Lung (tissue), 12 donors: ENCODE data around the gene GRIP1. TPM values are rescaled to one million over a fixed set of nuclear protein-coding genes. Genes with fewer than 3 reads are reported as not detected.
"Not testable (repeated sequence)": the region's sequence is repeated elsewhere in the genome, so short reads cannot be mapped to it uniquely, and the experiment has no call there.

Experiments used
- ATAC-seq: fragments of 200-7000 bp; cut with Tn5 transposase; one replicate; pipeline ENCODE4 v1.9.1; 2020; ENCODE audit warnings: moderate number of reproducible peaks; ENCODE audit not compliant: insufficient read depth, low FRiP score
- DNase-seq, 3 donors: peaks; one replicate each; pipeline ENCODE4 v3.0.0-alpha.2; 2013 to 2017
- H3K27ac ChIP-seq, 2 donors: one replicate each; pipeline ENCODE4 v1.5.1; 2013; ENCODE audit warnings: mild to moderate bottlenecking in 2 of 2, moderate library complexity in 2 of 2, control low read depth in 1 of 2, inconsistent platforms in 1 of 2, low read depth in 1 of 2, low read length in 1 of 2
- H3K27me3 ChIP-seq, 3 donors: one replicate each; pipeline ENCODE4 v1.5.1; 2013; ENCODE audit warnings: low read length in 2 of 3; ENCODE audit not compliant: control insufficient read depth in 3 of 3, insufficient read depth in 3 of 3
- H3K36me3 ChIP-seq, 4 donors: one replicate each; pipeline ENCODE4 v1.5.1; 2013; ENCODE audit warnings: low read length in 4 of 4, mild to moderate bottlenecking in 1 of 4, moderate library complexity in 1 of 4; ENCODE audit not compliant: control insufficient read depth in 4 of 4, insufficient read depth in 4 of 4
- H3K4me1 ChIP-seq, 5 donors: one replicate each; pipeline ENCODE4 v1.5.1; 2013; ENCODE audit warnings: low read length in 5 of 5, mild to moderate bottlenecking in 2 of 5, moderate library complexity in 1 of 5; ENCODE audit not compliant: control insufficient read depth in 5 of 5, insufficient read depth in 5 of 5
- H3K4me3 ChIP-seq: one replicate; pipeline ENCODE4 v1.5.1; 2013; ENCODE audit warnings: mild to moderate bottlenecking, control low read depth, moderate library complexity
- H3K9ac ChIP-seq, 2 donors: one replicate each; pipeline ENCODE4 v1.5.1; 2013; ENCODE audit warnings: low read length in 2 of 2, control low read depth in 1 of 2; ENCODE audit not compliant: insufficient read depth in 1 of 2
- H3K9me3 ChIP-seq, 4 donors: one replicate each; pipeline ENCODE4 v1.5.1; 2013; ENCODE audit warnings: low read length in 3 of 4, mild to moderate bottlenecking in 1 of 4, moderate library complexity in 1 of 4; ENCODE audit not compliant: control insufficient read depth in 4 of 4, insufficient read depth in 3 of 4
- CTCF ChIP-seq: IDR thresholded peaks from 2 replicates; pipeline ENCODE4 v1.5.1; 2012; ENCODE audit warnings: mild to moderate bottlenecking; ENCODE audit errors: control extremely low read depth, extremely low read depth
- WGBS, 2 donors: extraction: QIAGEN DNeasy Blood & Tissue Kit; methylation state at CpG; one replicate each; pipeline ENCODE4 v1.1.7; 2013; 5-methylcytosine and 5-hydroxymethylcytosine counted together
- polyA plus RNA-seq, 2 donors: library from polyadenylated mRNA; stranded (reverse); fragments of 200-250 nt; gene quantifications; one replicate each; pipeline ENCODE4 v1.2.1, GENCODE V29; 2013
- total RNA-seq, 2 donors: library from RNA; depleted of rRNA in 1 of 2; stranded (reverse); fragments of >200 nt in 1 of 2; gene quantifications; one replicate each; pipeline ENCODE4 v1.2.1, GENCODE V29; 2014 to 2021
- donor health status: control.
- donor health status: control.
- donor health status: Bipolar disorder and iron deficiency.
- donor health status: healthy.
- donor health status: DM: yes; HTN: yes; CAD: no.

Gene GRIP1
- total and polyA plus RNA-seq, 4 donors, result 0.20 to 3.6 (median 0.83) TPM

DNA sequence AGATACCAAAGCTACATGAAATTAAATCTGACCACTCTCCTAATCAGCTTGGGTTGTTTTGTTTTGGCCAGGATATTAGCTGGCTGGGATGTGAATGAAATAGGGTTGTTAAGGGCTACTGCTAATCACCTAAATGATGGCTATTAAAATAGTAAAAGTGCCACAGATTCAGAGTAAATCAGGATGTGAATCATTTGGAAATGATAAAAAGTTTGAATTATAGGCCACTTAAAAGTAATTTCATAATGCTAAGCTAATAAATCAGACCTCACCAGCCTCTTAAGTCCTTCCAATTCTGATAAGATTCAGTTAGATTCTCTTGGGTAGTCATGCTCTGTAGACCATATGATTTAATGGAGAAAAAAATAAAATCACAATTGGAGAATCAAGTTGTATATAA, 364.6 kb downstream of the GRIP1 start:
- ATAC-seq, result no peak
- Histone ChIP-seq H3K4me1 (no peaks in the 10 kb centered on the region), H3K27ac (no peak overlapping the region), H3K36me3 (peaks cover 3 to 15% (median 9%) of the 10 kb centered on the region in 4 donors), H3K9me3 (no peaks in the 10 kb centered on the region), H3K9ac (no peak overlapping the region), H3K4me3 (no peak overlapping the region), H3K27me3 (no peaks in the 10 kb centered on the region)
- no peak for TF ChIP-seq CTCF
- no peak for DNase-seq

DNA sequence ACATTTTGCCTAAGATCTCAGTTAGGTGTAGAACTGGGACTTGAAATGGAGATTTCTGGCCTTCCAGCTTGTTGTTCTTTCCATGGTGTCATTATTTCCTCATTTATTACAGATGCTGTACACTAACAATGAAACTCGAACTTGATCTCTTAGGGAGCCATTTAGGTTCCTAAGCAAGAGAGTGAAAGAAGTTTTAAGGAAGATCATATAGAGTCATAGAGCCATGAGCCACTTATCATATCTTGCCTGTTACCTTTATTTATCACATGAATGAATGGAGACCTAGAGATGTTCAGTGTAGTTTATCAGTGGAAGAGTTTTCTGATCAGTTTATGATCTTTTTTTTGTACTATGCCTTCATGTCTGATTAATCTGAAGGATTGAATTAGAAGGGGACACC, 366.7 kb downstream of the GRIP1 start:
- no peak overlapping the region for H3K4me3 ChIP-seq
- TF ChIP-seq CTCF, result no peak
- H3K9me3 ChIP-seq, result no peaks in the 10 kb centered on the region
- no peaks in the 10 kb centered on the region for H3K4me1 ChIP-seq
- no peaks in the 10 kb centered on the region for H3K27me3 ChIP-seq
- no peak overlapping the region for H3K27ac ChIP-seq
- 58 to 90% methylated on average over 1 of the region's 1 CpG for WGBS, 2 donors
- ATAC-seq (no peak), DNase-seq (no peak)
- H3K9ac ChIP-seq, result no peak overlapping the region
- H3K36me3 ChIP-seq, result peaks cover 3 to 20% (median 9%) of the 10 kb centered on the region in 4 donors

DNA sequence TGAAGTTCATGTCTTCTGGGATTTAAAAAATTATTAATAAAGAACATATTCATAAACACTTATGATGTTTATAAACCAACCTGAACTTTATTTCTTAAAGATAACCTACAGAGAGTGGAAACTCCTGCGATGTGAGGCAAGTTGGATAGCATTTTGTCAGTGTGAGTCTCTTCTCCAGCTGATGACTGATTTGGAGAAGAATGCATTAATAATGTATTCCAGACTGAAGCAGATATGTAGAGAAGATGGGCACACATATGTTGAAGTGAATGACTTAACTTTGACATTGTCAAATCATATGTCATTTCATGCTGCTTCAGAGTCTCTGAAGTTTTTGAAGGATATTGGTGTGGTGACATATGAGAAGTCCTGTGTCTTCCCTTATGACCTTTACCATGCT, 369.3 kb downstream of the GRIP1 start:
- Histone ChIP-seq H3K27ac (no peak overlapping the region), H3K4me1 (no peaks in the 10 kb centered on the region), H3K27me3 (no peaks in the 10 kb centered on the region), H3K36me3 (peaks cover 3 to 20% (median 3%) of the 10 kb centered on the region in 4 donors), H3K9me3 (no peaks in the 10 kb centered on the region), H3K4me3 (no peak overlapping the region), H3K9ac (no peak overlapping the region)
- DNase-seq, result no peak
- ATAC-seq, result no peak
- 94 to 98% methylated on average over 1 of the region's 1 CpG for WGBS, 2 donors
- TF ChIP-seq CTCF, result no peak

DNA sequence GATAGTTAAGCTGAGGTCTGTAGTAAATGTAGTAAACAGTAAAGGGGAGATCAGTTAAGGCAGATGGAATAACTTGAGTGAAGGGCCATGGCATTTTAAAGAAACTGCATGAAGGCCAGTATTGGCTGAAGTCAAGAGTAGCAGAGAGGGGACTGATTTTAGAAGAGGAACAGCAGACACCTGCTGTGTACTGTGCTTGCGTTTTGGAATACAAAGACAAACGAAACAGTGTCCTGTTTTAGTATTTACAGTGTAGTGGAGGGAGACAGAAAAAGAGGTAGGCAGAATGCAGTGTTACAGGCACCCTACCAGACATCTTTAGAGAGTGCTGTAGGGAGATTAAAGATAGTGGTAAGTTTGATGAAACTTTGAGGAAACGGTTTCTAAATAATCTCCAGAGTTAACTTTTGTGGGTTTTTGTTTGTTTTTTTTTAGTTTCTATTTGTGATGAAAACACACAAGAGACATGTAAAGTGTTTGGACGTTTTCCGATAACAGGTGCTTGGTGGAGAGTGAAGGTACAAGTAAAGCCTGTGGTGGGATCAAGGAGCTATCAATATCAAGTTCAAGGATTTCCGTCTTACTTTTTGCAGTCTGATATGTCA, 374.5 kb downstream of the GRIP1 start:
- no peak overlapping the region for H3K9ac ChIP-seq
- DNase-seq (no peak), ATAC-seq (no peak)
- peaks cover 0 to 11% (median 4%) of the 10 kb centered on the region in 5 donors for H3K4me1 ChIP-seq
- no peak overlapping the region for H3K27ac ChIP-seq
- no peak overlapping the region for H3K4me3 ChIP-seq
- TF ChIP-seq CTCF, result no peak
- 54 to 59% methylated on average over 6 of the region's 6 CpGs for WGBS, 2 donors
- peaks cover 0 to 5% (median 0%) of the 10 kb centered on the region in 4 donors for H3K36me3 ChIP-seq
- peaks cover 0 to 2% (median 0%) of the 10 kb centered on the region in 3 donors for H3K27me3 ChIP-seq
- H3K9me3 ChIP-seq, result no peaks in the 10 kb centered on the region

- 71 to 77% methylated on average over 14 of the region's 14 CpGs for WGBS, 2 donors
- DNase-seq, result not testable (repeated sequence)
These were observed 375.5 kb downstream of the GRIP1 start for GRCh38 chr12:66303316-66303804.

More at GRCh38 chr12:66303316-66303804, 375.5 kb downstream of the GRIP1 start:
- H3K4me3 ChIP-seq, H3K27me3 ChIP-seq, H3K27ac ChIP-seq, H3K36me3 ChIP-seq, H3K9ac ChIP-seq, H3K9me3 ChIP-seq, ATAC-seq: not testable (repeated sequence)
- H3K4me1 ChIP-seq, result peaks cover 0 to 11% (median 4%) of the 10 kb centered on the region in 5 donors
